NCI-H226 (cell line): ENCODE data around the gene DRC3.
"Not testable (repeated sequence)": the region's sequence is repeated elsewhere in the genome, so short reads cannot be mapped to it uniquely, and the experiment has no call there.

ENCODE experiments used
- DNase-seq: peaks from one replicate; pipeline ENCODE4 v3.0.0-alpha.2; 2015

The DRC3 gene

GRCh38 chr17:17995887-17996286 lies 23.2 kb downstream of the DRC3 start:
- not testable (repeated sequence) for DNase-seq

- no peak for DNase-seq
These were observed 26.3 kb downstream of the DRC3 start for GRCh38 chr17:17998934-17999333.

- DNase-seq: no peak
These were observed 26.8 kb downstream of the DRC3 start for GRCh38 chr17:17999364-18000029.

- no peak for DNase-seq
These were observed 27.4 kb downstream of the DRC3 start for GRCh38 chr17:18000030-18000408.

GRCh38 chr17:18002171-18002570 lies 29.5 kb downstream of the DRC3 start:
- DNase-seq: no peak

- no peak for DNase-seq
These were observed 31.7 kb downstream of the DRC3 start for GRCh38 chr17:18004345-18004744.

- no peak for DNase-seq
These were observed 32.2 kb downstream of the DRC3 start for GRCh38 chr17:18004884-18005305.

GRCh38 chr17:18005496-18005895 lies 32.8 kb downstream of the DRC3 start:
- DNase-seq: no peak

- DNase-seq: no peak
These were observed 34.0 kb downstream of the DRC3 start for GRCh38 chr17:18006495-18007239.

GRCh38 chr17:18008496-18009268 lies 36.0 kb downstream of the DRC3 start:
- DNase-seq: peak; percentile 83

- DNase-seq: no peak
These were observed 37.2 kb downstream of the DRC3 start for GRCh38 chr17:18009609-18010420.

GRCh38 chr17:18011286-18011685 lies 38.6 kb downstream of the DRC3 start:
- no peak for DNase-seq

- DNase-seq: no peak
These were observed 41.3 kb downstream of the DRC3 start for GRCh38 chr17:18014006-18014405.

GRCh38 chr17:18015593-18015992 lies 42.9 kb downstream of the DRC3 start:
- DNase-seq: no peak

- no peak for DNase-seq
These were observed 43.8 kb downstream of the DRC3 start for GRCh38 chr17:18016426-18016825.

- peak; percentile 26 for DNase-seq
These were observed 45.3 kb downstream of the DRC3 start for GRCh38 chr17:18017958-18018357.

- DNase-seq: no peak
These were observed 45.8 kb downstream of the DRC3 start for GRCh38 chr17:18018411-18018921.

- no peak for DNase-seq
These were observed 47.1 kb downstream of the DRC3 start for GRCh38 chr17:18019838-18020154.

GRCh38 chr17:18020971-18021370 lies 48.3 kb downstream of the DRC3 start:
- no peak for DNase-seq

- no peak for DNase-seq
These were observed 48.7 kb downstream of the DRC3 start for GRCh38 chr17:18021372-18021771.

- DNase-seq: no peak
These were observed 52.7 kb downstream of the DRC3 start for GRCh38 chr17:18025241-18025944.
